ENCODE results near the gene ATXN7. TPM values are rescaled to one million over a fixed set of nuclear protein-coding genes. Genes with fewer than 3 reads are reported as not detected.

ATXN7 gene
- total and polyA plus RNA-seq, 2 experiments from 2014 or later: 3.0 to 14.4 TPM

GRCh38 chr3:63853106-63853505 lies 10.6 kb upstream of the ATXN7 start:
- H4K20me1 ChIP-seq (ENCODE audit: insufficient read depth, poor library complexity, severe bottlenecking): no peaks in the 10 kb centered on the region
- H3K9me2 ChIP-seq (replicated peaks; ENCODE audit: insufficient read depth): no peaks in the 10 kb centered on the region
- no peak overlapping the region for H2AFZ ChIP-seq
- H3K27ac ChIP-seq: no peak overlapping the region
- 95% methylated on average over 4 of the region's 4 CpGs for WGBS (ENCODE audit: low lambda C conversion rate, missing lambda C conversion rate)
- peaks cover 65% of the 10 kb centered on the region for H3K79me2 ChIP-seq
- H3K4me2 ChIP-seq: no peak overlapping the region
- no peaks in the 10 kb centered on the region for H3K36me3 ChIP-seq (replicated peaks; ENCODE audit: insufficient read depth, low read depth)
- no peaks in the 10 kb centered on the region for H3K27me3 ChIP-seq
- no peak overlapping the region for H3K4me3 ChIP-seq
- TF ChIP-seq EZH2 (IDR thresholded peaks at IDR 0.05; ENCODE audit: borderline replicate concordance) (no peak), EZH2phosphoT487 (IDR thresholded peaks at IDR 0.05; ENCODE audit: low read depth, severe bottlenecking, unreplicated experiment) (no peak), CTCF (IDR thresholded peaks at IDR 0.05; ENCODE audit: poor library complexity) (no peak)
- no peaks in the 10 kb centered on the region for H3K9me3 ChIP-seq (ENCODE audit: low read depth)
- no peaks in the 10 kb centered on the region for H3K4me1 ChIP-seq (ENCODE audit: insufficient read depth)
- DNase-seq (ENCODE audit: low spot score): no peak

- no peaks in the 10 kb centered on the region for H3K27me3 ChIP-seq
- no peak overlapping the region for H2AFZ ChIP-seq
- no peak for TF ChIP-seq CTCF (IDR thresholded peaks at IDR 0.05; ENCODE audit: poor library complexity)
- TF ChIP-seq EZH2phosphoT487 (IDR thresholded peaks at IDR 0.05; ENCODE audit: low read depth, severe bottlenecking, unreplicated experiment): no peak
- no peak for TF ChIP-seq EZH2 (IDR thresholded peaks at IDR 0.05; ENCODE audit: borderline replicate concordance)
- WGBS (ENCODE audit: low lambda C conversion rate, missing lambda C conversion rate): 41% methylated on average over 1 of the region's 1 CpG
- no peak for DNase-seq (ENCODE audit: low spot score)
- H3K4me1 ChIP-seq (ENCODE audit: insufficient read depth): peaks cover 8% of the 10 kb centered on the region
- H3K27ac ChIP-seq: no peak overlapping the region
- no peaks in the 10 kb centered on the region for H3K36me3 ChIP-seq (replicated peaks; ENCODE audit: insufficient read depth, low read depth)
- H3K9me3 ChIP-seq (ENCODE audit: low read depth): no peaks in the 10 kb centered on the region
- H3K9me2 ChIP-seq (replicated peaks; ENCODE audit: insufficient read depth): no peaks in the 10 kb centered on the region
- H3K79me2 ChIP-seq: peaks cover 70% of the 10 kb centered on the region
- H4K20me1 ChIP-seq (ENCODE audit: insufficient read depth, poor library complexity, severe bottlenecking): no peaks in the 10 kb centered on the region
- H3K4me2 ChIP-seq: no peak overlapping the region
- H3K4me3 ChIP-seq: no peak overlapping the region
Observed at GRCh38 chr3:63855333-63855940, 8.2 kb upstream of the ATXN7 start.

GRCh38 chr3:63857311-63857710 lies 6.4 kb upstream of the ATXN7 start:
- 98% methylated on average over 2 of the region's 2 CpGs for WGBS (ENCODE audit: low lambda C conversion rate, missing lambda C conversion rate)

More at GRCh38 chr3:63857311-63857710, 6.4 kb upstream of the ATXN7 start:
- Histone ChIP-seq H3K9me3 (ENCODE audit: low read depth) (no peaks in the 10 kb centered on the region), H3K27me3 (no peaks in the 10 kb centered on the region), H3K4me2 (no peak overlapping the region), H3K4me1 (ENCODE audit: insufficient read depth) (peaks cover 10% of the 10 kb centered on the region), H3K9me2 (replicated peaks; ENCODE audit: insufficient read depth) (no peaks in the 10 kb centered on the region), H3K36me3 (replicated peaks; ENCODE audit: insufficient read depth, low read depth) (no peaks in the 10 kb centered on the region), H2AFZ (no peak overlapping the region), H3K79me2 (peaks cover 76% of the 10 kb centered on the region), H3K4me3 (no peak overlapping the region), H4K20me1 (ENCODE audit: insufficient read depth, poor library complexity, severe bottlenecking) (no peaks in the 10 kb centered on the region), H3K27ac (no peak overlapping the region)
- TF ChIP-seq CTCF (IDR thresholded peaks at IDR 0.05; ENCODE audit: poor library complexity) (no peak), EZH2phosphoT487 (IDR thresholded peaks at IDR 0.05; ENCODE audit: low read depth, severe bottlenecking, unreplicated experiment) (no peak), EZH2 (IDR thresholded peaks at IDR 0.05; ENCODE audit: borderline replicate concordance) (no peak)
- DNase-seq (ENCODE audit: low spot score): no peak

Measured in hepatocyte (in vitro differentiated cells).